ENCODE data around the gene RAET1G. TPM values are rescaled to one million over a fixed set of nuclear protein-coding genes. Genes with fewer than 3 reads are reported as not detected.
"Not testable (repeated sequence)": the region's sequence is repeated elsewhere in the genome, so short reads cannot be mapped to it uniquely, and the experiment has no call there.

Gene RAET1G
- under 1 TPM in 1 of 4 donors, not detected in 3; 0.89 TPM for total RNA-seq

GRCh38 chr6:149922642-149923326 lies at the start of gene RAET1G:
RAET1G (minus strand) TSS chr6:149923121; CDS start chr6:149923010, 111 bp downstream.
- H3K9me3 ChIP-seq, result no peaks in the 10 kb centered on the region
- ATAC-seq (peak; percentile 67 to 84), DNase-seq (peak; percentile 71 to 77)
- H3K4me3 ChIP-seq, result peak within 1 kb of the TSS; percentile 52 to 68 (median 56)
- in situ Hi-C loops (cut with MboI; ENCODE audit: low sequenced_read_pairs in 4 of 4), result loop anchor here (5.0 to 10.0 kb wide), 4 partner anchors 75 to 90 kb away; no protein-coding TSS in a partner anchor
- peaks cover 0 to 3% (median 0%) of the 10 kb centered on the region in 3 donors for H3K27me3 ChIP-seq
- intact Hi-C loops (cut with DNase I; ENCODE audit: low total_unique reads), result loop anchor here (10.0 kb wide), 1 partner anchor 198 kb away; no protein-coding TSS in a partner anchor
- H3K36me3 ChIP-seq, result no peaks in the 10 kb centered on the region
- peak in 1 of 2 donors; percentile 29 for TF ChIP-seq POLR2A (IDR thresholded peaks at IDR 0.05)
- TF ChIP-seq, protein P1, sequence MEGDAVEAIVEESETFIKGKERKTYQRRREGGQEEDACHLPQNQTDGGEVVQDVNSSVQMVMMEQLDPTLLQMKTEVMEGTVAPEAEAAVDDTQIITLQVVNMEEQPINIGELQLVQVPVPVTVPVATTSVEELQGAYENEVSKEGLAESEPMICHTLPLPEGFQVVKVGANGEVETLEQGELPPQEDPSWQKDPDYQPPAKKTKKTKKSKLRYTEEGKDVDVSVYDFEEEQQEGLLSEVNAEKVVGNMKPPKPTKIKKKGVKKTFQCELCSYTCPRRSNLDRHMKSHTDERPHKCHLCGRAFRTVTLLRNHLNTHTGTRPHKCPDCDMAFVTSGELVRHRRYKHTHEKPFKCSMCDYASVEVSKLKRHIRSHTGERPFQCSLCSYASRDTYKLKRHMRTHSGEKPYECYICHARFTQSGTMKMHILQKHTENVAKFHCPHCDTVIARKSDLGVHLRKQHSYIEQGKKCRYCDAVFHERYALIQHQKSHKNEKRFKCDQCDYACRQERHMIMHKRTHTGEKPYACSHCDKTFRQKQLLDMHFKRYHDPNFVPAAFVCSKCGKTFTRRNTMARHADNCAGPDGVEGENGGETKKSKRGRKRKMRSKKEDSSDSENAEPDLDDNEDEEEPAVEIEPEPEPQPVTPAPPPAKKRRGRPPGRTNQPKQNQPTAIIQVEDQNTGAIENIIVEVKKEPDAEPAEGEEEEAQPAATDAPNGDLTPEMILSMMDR (IDR thresholded peaks at IDR 0.05 in 4 of 5, conservative IDR thresholded peaks at IDR 0.05 in 1 of 5), result no peak
- H3K4me1 ChIP-seq, result peaks cover 15 to 18% of the 10 kb centered on the region in 2 donors
- H3K27ac ChIP-seq, result no peak within 1 kb of the TSS

GRCh38 chr6:149969635-149970034 lies 46.7 kb upstream of the RAET1G start:
- H3K36me3 ChIP-seq, result no peaks in the 10 kb centered on the region
- DNase-seq (no peak), ATAC-seq (no peak)
- peaks cover 7 to 9% of the 10 kb centered on the region in 2 donors for H3K4me1 ChIP-seq
- peaks cover 23 to 29% (median 29%) of the 10 kb centered on the region in 3 donors for H3K27me3 ChIP-seq
- TF ChIP-seq, protein P1 (IDR thresholded peaks at IDR 0.05 in 4 of 5, conservative IDR thresholded peaks at IDR 0.05 in 1 of 5), result no peak
- TF ChIP-seq POLR2A (IDR thresholded peaks at IDR 0.05), result no peak
- no peaks in the 10 kb centered on the region for H3K9me3 ChIP-seq
- intact Hi-C loops (cut with DNase I; ENCODE audit: low total_unique reads) (no loop called here), in situ Hi-C loops (cut with MboI; ENCODE audit: low sequenced_read_pairs in 4 of 4) (no loop called here)
- H3K27ac ChIP-seq, result no peak overlapping the region
- H3K4me3 ChIP-seq, result no peak overlapping the region

DNA sequence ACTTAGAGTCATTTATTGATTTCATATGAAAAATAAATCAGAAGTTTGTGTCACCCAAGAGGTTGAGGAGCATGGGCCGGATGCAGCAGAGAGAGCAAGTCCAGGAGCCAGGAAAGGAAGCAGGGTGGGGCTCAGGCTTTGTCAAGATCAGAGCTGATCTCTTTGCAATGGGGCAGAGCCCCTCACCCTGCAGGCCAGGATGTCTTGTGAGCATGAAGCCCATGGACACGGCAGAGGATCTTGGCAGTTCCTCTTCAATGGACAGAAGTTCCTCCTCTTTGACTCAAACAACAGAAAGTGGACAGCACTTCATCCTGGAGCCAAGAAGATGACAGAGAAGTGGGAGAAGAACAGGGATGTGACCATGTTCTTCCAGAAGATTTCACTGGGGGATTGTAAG lies 46.0 kb upstream of the RAET1G start:
- intact Hi-C loops (cut with DNase I; ENCODE audit: low total_unique reads); in situ Hi-C loops (cut with MboI; ENCODE audit: low sequenced_read_pairs in 4 of 4); H3K36me3 ChIP-seq: not testable (repeated sequence)

GRCh38 chr6:149967999-149968398 lies 45.1 kb upstream of the RAET1G start:
- intact Hi-C loops (cut with DNase I; ENCODE audit: low total_unique reads); H3K4me3 ChIP-seq; H3K9me3 ChIP-seq; ATAC-seq; in situ Hi-C loops (cut with MboI; ENCODE audit: low sequenced_read_pairs in 4 of 4); H3K27ac ChIP-seq; DNase-seq; H3K36me3 ChIP-seq: not testable (repeated sequence)
- Histone ChIP-seq H3K4me1 (peaks cover 15 to 23% of the 10 kb centered on the region in 2 donors), H3K27me3 (peaks cover 38 to 44% (median 42%) of the 10 kb centered on the region in 3 donors)

More for the DNA sequence above, 46.0 kb upstream of the RAET1G start:
- peaks cover 30 to 36% (median 35%) of the 10 kb centered on the region in 3 donors for H3K27me3 ChIP-seq
- not testable (repeated sequence) for ATAC-seq, H3K27ac ChIP-seq, H3K4me3 ChIP-seq, DNase-seq, H3K9me3 ChIP-seq
- H3K4me1 ChIP-seq, result peaks cover 11 to 16% of the 10 kb centered on the region in 2 donors

DNA sequence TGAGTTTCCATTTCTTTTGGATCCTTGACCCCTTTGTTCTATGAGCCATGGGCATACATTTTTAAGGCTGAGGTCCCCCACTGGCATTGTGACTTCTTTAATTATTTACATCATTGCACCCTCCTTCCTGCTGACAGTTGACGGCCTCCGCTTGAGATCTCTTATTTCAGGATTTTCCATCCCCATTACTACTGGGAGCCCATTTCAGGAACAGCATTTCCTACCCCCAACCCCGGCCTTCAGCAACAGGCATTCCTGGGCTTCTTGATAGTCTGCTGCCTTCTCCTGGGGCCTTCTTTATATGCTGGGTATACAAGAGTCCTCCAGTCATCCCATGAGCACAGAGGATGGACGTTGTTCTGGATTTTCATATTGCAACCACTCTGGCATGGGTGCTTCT lies 44.7 kb upstream of the RAET1G start:
- DNase-seq (no peak), ATAC-seq (no peak)
- in situ Hi-C loops (cut with MboI; ENCODE audit: low sequenced_read_pairs in 4 of 4) (no loop called here), intact Hi-C loops (cut with DNase I; ENCODE audit: low total_unique reads) (no loop called here)
- no peak for TF ChIP-seq POLR2A (IDR thresholded peaks at IDR 0.05)
- TF ChIP-seq, protein P1 (IDR thresholded peaks at IDR 0.05 in 4 of 5, conservative IDR thresholded peaks at IDR 0.05 in 1 of 5), result no peak
- Histone ChIP-seq H3K36me3 (no peaks in the 10 kb centered on the region), H3K4me1 (peaks cover 15 to 24% of the 10 kb centered on the region in 2 donors), H3K4me3 (no peak overlapping the region), H3K27me3 (peaks cover 42 to 48% (median 47%) of the 10 kb centered on the region in 3 donors), H3K9me3 (no peaks in the 10 kb centered on the region), H3K27ac (no peak overlapping the region)

DNA sequence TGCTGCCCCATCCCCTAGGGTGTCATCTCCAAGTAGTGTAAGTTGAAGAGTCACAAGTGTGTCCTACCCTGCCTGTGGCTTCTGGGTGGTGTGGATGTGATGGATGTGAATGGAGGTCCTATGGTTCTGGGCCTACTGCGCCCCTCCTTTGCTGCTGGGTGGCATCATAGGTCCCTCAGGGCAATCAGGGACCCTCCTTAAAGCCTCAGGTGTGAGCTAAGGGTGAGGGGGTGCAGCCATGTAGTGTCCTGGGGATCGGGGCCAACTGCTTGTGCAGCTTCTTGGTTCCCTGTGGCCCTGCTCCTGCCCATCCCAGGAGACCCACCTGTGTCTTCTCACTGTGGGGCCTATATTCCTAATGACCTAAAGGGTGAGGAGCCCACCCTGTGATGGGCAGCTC lies 43.4 kb upstream of the RAET1G start:
- DNase-seq; H3K9me3 ChIP-seq; in situ Hi-C loops (cut with MboI; ENCODE audit: low sequenced_read_pairs in 4 of 4); H3K36me3 ChIP-seq; H3K27ac ChIP-seq; H3K4me3 ChIP-seq; ATAC-seq; intact Hi-C loops (cut with DNase I; ENCODE audit: low total_unique reads): not testable (repeated sequence)
- H3K27me3 ChIP-seq, result peaks cover 49 to 55% (median 52%) of the 10 kb centered on the region in 3 donors
- H3K4me1 ChIP-seq, result peaks cover 15 to 24% of the 10 kb centered on the region in 2 donors

Measured in gastrocnemius medialis (tissue), 4 donors.